ENCODE measurements around the gene LAMA5.

GRCh38 chr20:62353289-62354030 is 13.7 kb downstream of the LAMA5 start:
- TF ChIP-seq POLR2A (IDR thresholded peaks at IDR 0.05; ENCODE audit: low read length) (no peak), CTCF (IDR thresholded peaks at IDR 0.05) (no peak), FOSB (CRISPR knock-in tag; IDR thresholded peaks at IDR 0.05) (no peak), MYC (IDR thresholded peaks at IDR 0.05; ENCODE audit: borderline replicate concordance, low read length) (no peak)

Measured in A549 (cell line).